Measurements from ENCODE around the gene FNDC3B. TPM values are rescaled to one million over a fixed set of nuclear protein-coding genes. Genes with fewer than 3 reads are reported as not detected.

Gene FNDC3B
- total and polyA plus RNA-seq, 9 of the 15 experiments (the other 6 are each of a cell fraction or from before 2014, with no cell fraction given): 7.0 to 35.8 (median 16.2) TPM

- no peak for TF ChIP-seq XRCC3 (IDR thresholded peaks at IDR 0.05)
- no peak for TF ChIP-seq SAFB2 (IDR thresholded peaks at IDR 0.05; ENCODE audit: borderline replicate concordance, low read depth, low read length, severe bottlenecking)
- no peak for TF ChIP-seq GMEB1 (CRISPR knock-in tag; IDR thresholded peaks at IDR 0.05)
- TF ChIP-seq TGIF2 (CRISPR knock-in tag; IDR thresholded peaks at IDR 0.05): no peak
- TF ChIP-seq ZNF197 (CRISPR knock-in tag; IDR thresholded peaks at IDR 0.05; ENCODE audit: low read depth): no peak
- no peak for TF ChIP-seq JUND (IDR thresholded peaks at IDR 0.05; ENCODE audit: borderline replicate concordance, low read depth, low read length)
- no peak for TF ChIP-seq JUND (tag; IDR thresholded peaks at IDR 0.05; ENCODE audit: borderline replicate concordance, low read depth, low read length)
- no peak for TF ChIP-seq FOXM1 (IDR thresholded peaks at IDR 0.05; ENCODE audit: low read depth)
- no peak for TF ChIP-seq FOXM1 (CRISPR knock-in tag; IDR thresholded peaks at IDR 0.05; ENCODE audit: low read depth)
- no peak for TF ChIP-seq TAF9B (IDR thresholded peaks at IDR 0.05; ENCODE audit: partially characterized antibody)
- TF ChIP-seq ZKSCAN1 (IDR thresholded peaks at IDR 0.05; ENCODE audit: low read depth, low read length): no peak
- no peak for TF ChIP-seq STAG1 (CRISPR knock-in tag; IDR thresholded peaks at IDR 0.05; ENCODE audit: borderline replicate concordance)
- TF ChIP-seq MYBL2 (IDR thresholded peaks at IDR 0.05; ENCODE audit: low read depth): no peak
- TF ChIP-seq MYBL2 (CRISPR knock-in tag; IDR thresholded peaks at IDR 0.05; ENCODE audit: borderline replicate concordance): no peak
- TF ChIP-seq ZBTB33 (CRISPR knock-in tag; IDR thresholded peaks at IDR 0.05): no peak
- TF ChIP-seq POLR2H (tag; IDR thresholded peaks at IDR 0.05; ENCODE audit: low read depth): no peak
- TF ChIP-seq ZNF436 (CRISPR knock-in tag; IDR thresholded peaks at IDR 0.05): no peak
- TF ChIP-seq PCBP2 (IDR thresholded peaks at IDR 0.05; ENCODE audit: low read depth, low read length, poor library complexity, severe bottlenecking): no peak
- no peak for TF ChIP-seq GATAD2A (IDR thresholded peaks at IDR 0.05)
- TF ChIP-seq KLF1 (tag; IDR thresholded peaks at IDR 0.05): no peak
- ATAC-seq (no peak), FAIRE-seq (no peak), DNase-seq (ENCODE audit: extremely low read depth in 1 of 4, low spot score in 3 of 4) (no peak)
- no peak overlapping the region for H3K27ac ChIP-seq (ENCODE audit: extremely low read depth, low read depth, low read length)
- H3K4me2 ChIP-seq (ENCODE audit: insufficient read depth, low read length): no peak overlapping the region
- no TSS peak for BruUV-seq (replicated peaks)
- H3K27me3 ChIP-seq (ENCODE audit: control insufficient read depth in 2 of 2, insufficient read depth in 2 of 2, low read length in 2 of 2): no peaks in the 10 kb centered on the region
- H3K36me3 ChIP-seq (ENCODE audit: control insufficient read depth, insufficient read depth, low read length): peaks cover 5% of the 10 kb centered on the region; the same call in 1 of the 3 replicates
- no peak overlapping the region for H2AFZ ChIP-seq (ENCODE audit: low read depth, low read length)
- H3K9me1 ChIP-seq (ENCODE audit: control insufficient read depth, insufficient read depth, low read length): peaks cover 3% of the 10 kb centered on the region
- H3K4me1 ChIP-seq (replicated peaks in 1 of 2; ENCODE audit: control insufficient read depth in 2 of 2, insufficient read depth in 2 of 2, low read length in 2 of 2): peaks cover 5 to 30% of the 10 kb centered on the region in 2 experiments; a peak in 4 of 5 replicates
- H3K79me2 ChIP-seq (ENCODE audit: control insufficient read depth, insufficient read depth, low read length): peaks cover 68% of the 10 kb centered on the region
- WGBS (ENCODE audit: insufficient coverage, low coverage, missing lambda C conversion rate): 79% methylated on average over 1 of the region's 1 CpG
- H3K4me3 ChIP-seq: no peak overlapping the region
- in situ Hi-C loops (cut with MboI) (no loop called here), intact Hi-C loops (cut with micrococcal nuclease) (no loop called here)
- 0 out of 2 replicates have a peak, but pooled peaks cover 5% of the 10 kb centered on the region for H4K20me1 ChIP-seq (replicated peaks; ENCODE audit: control insufficient read depth, insufficient read depth, low read length)
- POLR2A ChIA-PET: no interaction called here
- CTCF ChIA-PET (ENCODE audit: low intra/inter-chr PET ratio): interaction anchor here (0.7 kb wide), 1 partner anchor 28 kb away, joined by 5 read pairs; no protein-coding TSS in a partner anchor
- no peak overlapping the region for H3K9ac ChIP-seq (ENCODE audit: insufficient read depth in 1 of 2, low read depth in 2 of 2, low read length in 2 of 2)
- H3K9me3 ChIP-seq (replicated peaks; ENCODE audit: control insufficient read depth, insufficient read depth, low read depth, low read length): no peaks in the 10 kb centered on the region
Observed at GRCh38 chr3:172144601-172145000, 105.2 kb downstream of the FNDC3B start.
